Fibroblast of skin of right quadriceps (primary cell): Measurements from ENCODE around the gene AATK.
"Not testable (repeated sequence)": the region's sequence is repeated elsewhere in the genome, so short reads cannot be mapped to it uniquely, and the experiment has no call there.

ENCODE experiments used
- DNase-seq: peaks from one replicate; pipeline ENCODE4 v3.0.0-alpha.2; 2013

The AATK gene

GRCh38 chr17:81086789-81087551 lies 79.1 kb downstream of the AATK start:
- no peak for DNase-seq

- no peak for DNase-seq
Measured at GRCh38 chr17:81085420-81085911, 80.6 kb downstream of the AATK start.

- no peak for DNase-seq
Measured at GRCh38 chr17:81084680-81085419, 81.2 kb downstream of the AATK start.

- DNase-seq, result no peak
Measured at GRCh38 chr17:81083125-81083765, 82.8 kb downstream of the AATK start.

- no peak for DNase-seq
Measured at GRCh38 chr17:81082177-81083073, 83.6 kb downstream of the AATK start.

GRCh38 chr17:81081222-81082176 lies 84.5 kb downstream of the AATK start:
- no peak for DNase-seq

GRCh38 chr17:81080019-81080418 lies 86.0 kb downstream of the AATK start:
- no peak for DNase-seq

- not testable (repeated sequence) for DNase-seq
Measured at GRCh38 chr17:81078026-81078913, 87.8 kb downstream of the AATK start.

- no peak for DNase-seq
Measured at GRCh38 chr17:81076141-81076679, 89.8 kb downstream of the AATK start.

GRCh38 chr17:81075307-81075706 lies 90.7 kb downstream of the AATK start:
- no peak for DNase-seq

- DNase-seq, result no peak
Measured at GRCh38 chr17:81074875-81075274, 91.1 kb downstream of the AATK start.

- DNase-seq, result no peak
Measured at GRCh38 chr17:81073967-81074839, 91.8 kb downstream of the AATK start.

GRCh38 chr17:81071761-81072741 lies 94.0 kb downstream of the AATK start:
- no peak for DNase-seq

- DNase-seq, result no peak
Measured at GRCh38 chr17:81070541-81071246, 95.3 kb downstream of the AATK start.

- no peak for DNase-seq
Measured at GRCh38 chr17:81069135-81069645, 96.8 kb downstream of the AATK start.

GRCh38 chr17:81068411-81069134 lies 97.4 kb downstream of the AATK start:
- no peak for DNase-seq
